HepG2 (cell line): ENCODE data around the gene RASSF4. TPM values are rescaled to one million over a fixed set of nuclear protein-coding genes. Genes with fewer than 3 reads are reported as not detected.
A peak's percentile ranks its signal among the peaks of the same experiment; 100 is the strongest.

Experiments
- ATF1 ChIP-seq: IDR thresholded peaks from 2 replicates; pipeline ENCODE4 v1.6.1; 2016; ENCODE audit warnings: mild to moderate bottlenecking, control low read depth
- BORCS8-MEF2B ChIP-seq: sonication (generic); formaldehyde crosslinking; IDR thresholded peaks from 2 replicates; pipeline ENCODE4 v1.8.0; 2022; ENCODE audit warnings: mild to moderate bottlenecking, missing genetic modification reagents
- HIVEP1 ChIP-seq: sonication (generic); formaldehyde crosslinking; IDR thresholded peaks from 2 replicates; pipeline ENCODE4 v1.4.0; 2020; ENCODE audit warnings: mild to moderate bottlenecking, missing genetic modification reagents
- KDM6A ChIP-seq: IDR thresholded peaks from 2 replicates; pipeline ENCODE4 v1.6.1; 2016; ENCODE audit warnings: low read depth
- RARA ChIP-seq: IDR thresholded peaks from 2 replicates; pipeline ENCODE4 v1.6.1; 2016; ENCODE audit warnings: missing genetic modification reagents, missing compliant biosample characterization
- SAFB2 ChIP-seq: sonication (generic); formaldehyde crosslinking; IDR thresholded peaks from 2 replicates; pipeline ENCODE4 v1.5.1; 2020; ENCODE audit warnings: missing genetic modification reagents, low read depth, mild to moderate bottlenecking, borderline replicate concordance
- ZNF180 ChIP-seq: sonication (generic); formaldehyde crosslinking; IDR thresholded peaks from 2 replicates; pipeline ENCODE4 v1.4.0; 2020; ENCODE audit warnings: low read depth, missing genetic modification reagents, borderline replicate concordance
- ZNF317 ChIP-seq: sonication (generic); formaldehyde crosslinking; IDR thresholded peaks from 2 replicates; pipeline ENCODE4 v1.5.0; 2020; ENCODE audit warnings: mild to moderate bottlenecking, missing genetic modification reagents
- ZNF432 ChIP-seq: sonication (generic); formaldehyde crosslinking; IDR thresholded peaks from 2 replicates; pipeline ENCODE4 v1.5.0; 2020; ENCODE audit warnings: missing genetic modification reagents, mild to moderate bottlenecking, borderline replicate concordance
- ZNF530 ChIP-seq: sonication (generic); formaldehyde crosslinking; IDR thresholded peaks from 2 replicates; pipeline ENCODE4 v1.5.0; 2020; ENCODE audit warnings: low read depth, mild to moderate bottlenecking, missing genetic modification reagents
- ZNF629 ChIP-seq: sonication (generic); formaldehyde crosslinking; conservative IDR thresholded peaks from 2 replicates; pipeline ENCODE4 v1.5.0; 2020; ENCODE audit warnings: missing genetic modification reagents
- ZNF678 ChIP-seq: sonication (generic); formaldehyde crosslinking; IDR thresholded peaks from 2 replicates; pipeline ENCODE4 v1.4.0; 2020; ENCODE audit warnings: mild to moderate bottlenecking, missing genetic modification reagents
- polyA plus RNA-seq, 8 experiments: library from polyadenylated mRNA; depleted of rRNA in 3 of 8; stranded (reverse) in 7 of 8; unstranded in 1 of 8; fragments of >200 nt; fragmentation: Illumina TruSeq in 4 of 8; extraction: Trizol in 4 of 8; gene quantifications; 2 replicates each; pipeline versions ENCODE4 v1.2.1 to v1.2.3, GENCODE V29; 2011 to 2016; ENCODE audit warnings: low read depth in 4 of 8, missing spikeins in 1 of 8, mixed read lengths in 1 of 8; ENCODE audit not compliant: insufficient read depth in 1 of 8
- total RNA-seq, 5 experiments: library from RNA; depleted of rRNA; stranded (reverse); fragments of >200 nt; fragmentation: Illumina TruSeq; extraction: Trizol; gene quantifications; 2 replicates each; pipeline ENCODE4 v1.2.3, GENCODE V29; 2016; ENCODE audit warnings: low read depth in 1 of 5
- TF ChIP-seq, protein P1 (sequence below): sonication (generic); formaldehyde crosslinking; IDR thresholded peaks from 2 replicates; pipeline ENCODE4 v1.4.0; 2020; ENCODE audit warnings: low read depth, missing genetic modification reagents
- TF ChIP-seq, protein P2 (sequence below): sonication (generic); formaldehyde crosslinking; IDR thresholded peaks from 2 replicates; pipeline ENCODE4 v1.5.1; 2020; ENCODE audit warnings: missing genetic modification reagents, mild to moderate bottlenecking, borderline replicate concordance
- TF ChIP-seq, protein P3 (sequence below): sonication (generic); formaldehyde crosslinking; conservative IDR thresholded peaks from 2 replicates; pipeline ENCODE4 v1.8.0; 2022; ENCODE audit warnings: low read depth, missing genetic modification reagents
- TF ChIP-seq, protein P4 (sequence below): sonication (generic); formaldehyde crosslinking; IDR thresholded peaks from 2 replicates; pipeline ENCODE4 v1.4.0; 2020; ENCODE audit warnings: missing genetic modification reagents
- TF ChIP-seq, protein P5 (sequence below): sonication (generic); formaldehyde crosslinking; IDR thresholded peaks from 2 replicates; pipeline ENCODE4 v1.8.1; 2023; ENCODE audit warnings: mild to moderate bottlenecking, missing genetic modification reagents

RASSF4 gene
- total and polyA plus RNA-seq, 2 of the 13 experiments (the other 11 are each of a cell fraction or from before 2014, with no cell fraction given), result 34.0 to 51.7 TPM

DNA sequence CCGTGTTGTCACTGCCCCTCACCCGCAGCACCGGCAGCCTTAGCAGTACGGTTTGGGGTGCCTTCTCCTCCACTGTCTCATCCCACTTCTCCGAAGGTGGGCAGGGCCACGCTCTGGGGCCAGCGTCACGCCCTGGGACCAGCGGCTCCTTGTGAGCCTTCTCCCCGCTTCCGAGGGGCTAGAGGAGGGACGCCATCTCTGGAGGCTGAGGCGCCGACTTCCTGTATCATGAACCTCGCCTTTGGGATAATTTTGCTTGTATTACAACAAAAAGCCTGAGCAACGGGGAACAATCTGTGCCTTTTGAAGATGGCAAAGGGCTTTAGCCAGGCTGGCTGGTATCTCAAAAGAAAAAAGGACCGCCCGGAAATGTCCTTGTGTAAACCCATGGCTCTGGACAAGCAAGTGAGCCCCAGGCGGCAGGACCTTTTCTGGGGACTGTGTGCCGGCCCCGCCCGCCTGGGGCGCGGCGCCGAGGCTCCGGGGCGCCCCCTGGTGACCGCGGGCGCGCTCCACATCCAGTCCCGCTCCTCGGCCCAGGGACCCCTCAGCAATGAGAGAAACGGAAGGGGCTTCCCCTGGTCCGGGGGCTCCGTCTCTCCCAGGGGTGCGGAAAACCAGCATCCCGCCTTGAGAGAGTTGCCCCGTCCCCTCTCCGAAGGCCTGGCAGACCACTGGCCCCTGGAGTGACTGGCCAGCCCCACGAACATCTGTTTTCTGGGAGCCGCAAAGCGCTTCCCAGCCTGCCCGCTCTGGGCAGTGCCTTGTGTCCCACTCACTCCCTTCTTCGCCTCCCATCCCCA is 15.2 kb downstream of the RASSF4 start (continued):
- TF ChIP-seq, protein P1, sequence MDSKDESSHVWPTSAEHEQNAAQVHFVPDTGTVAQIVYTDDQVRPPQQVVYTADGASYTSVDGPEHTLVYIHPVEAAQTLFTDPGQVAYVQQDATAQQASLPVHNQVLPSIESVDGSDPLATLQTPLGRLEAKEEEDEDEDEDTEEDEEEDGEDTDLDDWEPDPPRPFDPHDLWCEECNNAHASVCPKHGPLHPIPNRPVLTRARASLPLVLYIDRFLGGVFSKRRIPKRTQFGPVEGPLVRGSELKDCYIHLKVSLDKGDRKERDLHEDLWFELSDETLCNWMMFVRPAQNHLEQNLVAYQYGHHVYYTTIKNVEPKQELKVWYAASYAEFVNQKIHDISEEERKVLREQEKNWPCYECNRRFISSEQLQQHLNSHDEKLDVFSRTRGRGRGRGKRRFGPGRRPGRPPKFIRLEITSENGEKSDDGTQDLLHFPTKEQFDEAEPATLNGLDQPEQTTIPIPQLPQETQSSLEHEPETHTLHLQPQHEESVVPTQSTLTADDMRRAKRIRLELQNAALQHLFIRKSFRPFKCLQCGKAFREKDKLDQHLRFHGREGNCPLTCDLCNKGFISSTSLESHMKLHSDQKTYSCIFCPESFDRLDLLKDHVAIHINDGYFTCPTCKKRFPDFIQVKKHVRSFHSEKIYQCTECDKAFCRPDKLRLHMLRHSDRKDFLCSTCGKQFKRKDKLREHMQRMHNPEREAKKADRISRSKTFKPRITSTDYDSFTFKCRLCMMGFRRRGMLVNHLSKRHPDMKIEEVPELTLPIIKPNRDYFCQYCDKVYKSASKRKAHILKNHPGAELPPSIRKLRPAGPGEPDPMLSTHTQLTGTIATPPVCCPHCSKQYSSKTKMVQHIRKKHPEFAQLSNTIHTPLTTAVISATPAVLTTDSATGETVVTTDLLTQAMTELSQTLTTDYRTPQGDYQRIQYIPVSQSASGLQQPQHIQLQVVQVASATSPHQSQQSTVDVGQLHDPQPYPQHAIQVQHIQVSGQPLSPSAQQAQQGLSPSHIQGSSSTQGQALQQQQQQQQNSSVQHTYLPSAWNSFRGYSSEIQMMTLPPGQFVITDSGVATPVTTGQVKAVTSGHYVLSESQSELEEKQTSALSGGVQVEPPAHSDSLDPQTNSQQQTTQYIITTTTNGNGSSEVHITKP (CRISPR knock-in tag), result 0 out of 2 replicates have a peak, but pooled peaks have one; percentile 15
- TF ChIP-seq RARA (CRISPR knock-in tag) (peak; percentile 19; the same call in 1 of the 2 replicates), ZNF432 (CRISPR knock-in tag) (no peak), KDM6A (no peak), ZNF629 (CRISPR knock-in tag) (peak; percentile 85), ZNF180 (CRISPR knock-in tag) (no peak), ZNF317 (CRISPR knock-in tag) (peak; percentile 22; the same call in 1 of the 2 replicates), ATF1 (no peak), ZNF530 (no peak), HIVEP1 (CRISPR knock-in tag) (no peak), BORCS8-MEF2B (CRISPR knock-in tag) (peak; percentile 58; the same call in 1 of the 2 replicates), SAFB2 (CRISPR knock-in tag) (no peak), ZNF678 (no peak)
- TF ChIP-seq, protein P2, sequence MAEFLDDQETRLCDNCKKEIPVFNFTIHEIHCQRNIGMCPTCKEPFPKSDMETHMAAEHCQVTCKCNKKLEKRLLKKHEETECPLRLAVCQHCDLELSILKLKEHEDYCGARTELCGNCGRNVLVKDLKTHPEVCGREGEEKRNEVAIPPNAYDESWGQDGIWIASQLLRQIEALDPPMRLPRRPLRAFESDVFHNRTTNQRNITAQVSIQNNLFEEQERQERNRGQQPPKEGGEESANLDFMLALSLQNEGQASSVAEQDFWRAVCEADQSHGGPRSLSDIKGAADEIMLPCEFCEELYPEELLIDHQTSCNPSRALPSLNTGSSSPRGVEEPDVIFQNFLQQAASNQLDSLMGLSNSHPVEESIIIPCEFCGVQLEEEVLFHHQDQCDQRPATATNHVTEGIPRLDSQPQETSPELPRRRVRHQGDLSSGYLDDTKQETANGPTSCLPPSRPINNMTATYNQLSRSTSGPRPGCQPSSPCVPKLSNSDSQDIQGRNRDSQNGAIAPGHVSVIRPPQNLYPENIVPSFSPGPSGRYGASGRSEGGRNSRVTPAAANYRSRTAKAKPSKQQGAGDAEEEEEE, result no peak
- TF ChIP-seq, protein P3, sequence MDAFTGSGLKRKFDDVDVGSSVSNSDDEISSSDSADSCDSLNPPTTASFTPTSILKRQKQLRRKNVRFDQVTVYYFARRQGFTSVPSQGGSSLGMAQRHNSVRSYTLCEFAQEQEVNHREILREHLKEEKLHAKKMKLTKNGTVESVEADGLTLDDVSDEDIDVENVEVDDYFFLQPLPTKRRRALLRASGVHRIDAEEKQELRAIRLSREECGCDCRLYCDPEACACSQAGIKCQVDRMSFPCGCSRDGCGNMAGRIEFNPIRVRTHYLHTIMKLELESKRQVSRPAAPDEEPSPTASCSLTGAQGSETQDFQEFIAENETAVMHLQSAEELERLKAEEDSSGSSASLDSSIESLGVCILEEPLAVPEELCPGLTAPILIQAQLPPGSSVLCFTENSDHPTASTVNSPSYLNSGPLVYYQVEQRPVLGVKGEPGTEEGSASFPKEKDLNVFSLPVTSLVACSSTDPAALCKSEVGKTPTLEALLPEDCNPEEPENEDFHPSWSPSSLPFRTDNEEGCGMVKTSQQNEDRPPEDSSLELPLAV, result no peak
- TF ChIP-seq, protein P4, sequence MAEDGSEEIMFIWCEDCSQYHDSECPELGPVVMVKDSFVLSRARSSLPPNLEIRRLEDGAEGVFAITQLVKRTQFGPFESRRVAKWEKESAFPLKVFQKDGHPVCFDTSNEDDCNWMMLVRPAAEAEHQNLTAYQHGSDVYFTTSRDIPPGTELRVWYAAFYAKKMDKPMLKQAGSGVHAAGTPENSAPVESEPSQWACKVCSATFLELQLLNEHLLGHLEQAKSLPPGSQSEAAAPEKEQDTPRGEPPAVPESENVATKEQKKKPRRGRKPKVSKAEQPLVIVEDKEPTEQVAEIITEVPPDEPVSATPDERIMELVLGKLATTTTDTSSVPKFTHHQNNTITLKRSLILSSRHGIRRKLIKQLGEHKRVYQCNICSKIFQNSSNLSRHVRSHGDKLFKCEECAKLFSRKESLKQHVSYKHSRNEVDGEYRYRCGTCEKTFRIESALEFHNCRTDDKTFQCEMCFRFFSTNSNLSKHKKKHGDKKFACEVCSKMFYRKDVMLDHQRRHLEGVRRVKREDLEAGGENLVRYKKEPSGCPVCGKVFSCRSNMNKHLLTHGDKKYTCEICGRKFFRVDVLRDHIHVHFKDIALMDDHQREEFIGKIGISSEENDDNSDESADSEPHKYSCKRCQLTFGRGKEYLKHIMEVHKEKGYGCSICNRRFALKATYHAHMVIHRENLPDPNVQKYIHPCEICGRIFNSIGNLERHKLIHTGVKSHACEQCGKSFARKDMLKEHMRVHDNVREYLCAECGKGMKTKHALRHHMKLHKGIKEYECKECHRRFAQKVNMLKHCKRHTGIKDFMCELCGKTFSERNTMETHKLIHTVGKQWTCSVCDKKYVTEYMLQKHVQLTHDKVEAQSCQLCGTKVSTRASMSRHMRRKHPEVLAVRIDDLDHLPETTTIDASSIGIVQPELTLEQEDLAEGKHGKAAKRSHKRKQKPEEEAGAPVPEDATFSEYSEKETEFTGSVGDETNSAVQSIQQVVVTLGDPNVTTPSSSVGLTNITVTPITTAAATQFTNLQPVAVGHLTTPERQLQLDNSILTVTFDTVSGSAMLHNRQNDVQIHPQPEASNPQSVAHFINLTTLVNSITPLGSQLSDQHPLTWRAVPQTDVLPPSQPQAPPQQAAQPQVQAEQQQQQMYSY (CRISPR knock-in tag), result peak; percentile 12; the same call in 1 of the 2 replicates
- TF ChIP-seq, protein P5, sequence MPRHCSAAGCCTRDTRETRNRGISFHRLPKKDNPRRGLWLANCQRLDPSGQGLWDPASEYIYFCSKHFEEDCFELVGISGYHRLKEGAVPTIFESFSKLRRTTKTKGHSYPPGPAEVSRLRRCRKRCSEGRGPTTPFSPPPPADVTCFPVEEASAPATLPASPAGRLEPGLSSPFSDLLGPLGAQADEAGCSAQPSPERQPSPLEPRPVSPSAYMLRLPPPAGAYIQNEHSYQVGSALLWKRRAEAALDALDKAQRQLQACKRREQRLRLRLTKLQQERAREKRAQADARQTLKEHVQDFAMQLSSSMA (CRISPR knock-in tag), result no peak
